GM19023 (cell line): ENCODE results near the gene SLC5A8.

Experiments
- ATAC-seq: cut with Tn5 transposase; IDR thresholded peaks from one replicate; pipeline ENCODE4 v1.9.1; 2021; ENCODE audit warnings: mild to moderate bottlenecking, moderate library complexity; ENCODE audit not compliant: unreplicated experiment

Gene SLC5A8, protein sequence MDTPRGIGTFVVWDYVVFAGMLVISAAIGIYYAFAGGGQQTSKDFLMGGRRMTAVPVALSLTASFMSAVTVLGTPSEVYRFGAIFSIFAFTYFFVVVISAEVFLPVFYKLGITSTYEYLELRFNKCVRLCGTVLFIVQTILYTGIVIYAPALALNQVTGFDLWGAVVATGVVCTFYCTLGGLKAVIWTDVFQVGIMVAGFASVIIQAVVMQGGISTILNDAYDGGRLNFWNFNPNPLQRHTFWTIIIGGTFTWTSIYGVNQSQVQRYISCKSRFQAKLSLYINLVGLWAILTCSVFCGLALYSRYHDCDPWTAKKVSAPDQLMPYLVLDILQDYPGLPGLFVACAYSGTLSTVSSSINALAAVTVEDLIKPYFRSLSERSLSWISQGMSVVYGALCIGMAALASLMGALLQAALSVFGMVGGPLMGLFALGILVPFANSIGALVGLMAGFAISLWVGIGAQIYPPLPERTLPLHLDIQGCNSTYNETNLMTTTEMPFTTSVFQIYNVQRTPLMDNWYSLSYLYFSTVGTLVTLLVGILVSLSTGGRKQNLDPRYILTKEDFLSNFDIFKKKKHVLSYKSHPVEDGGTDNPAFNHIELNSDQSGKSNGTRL

DNA sequence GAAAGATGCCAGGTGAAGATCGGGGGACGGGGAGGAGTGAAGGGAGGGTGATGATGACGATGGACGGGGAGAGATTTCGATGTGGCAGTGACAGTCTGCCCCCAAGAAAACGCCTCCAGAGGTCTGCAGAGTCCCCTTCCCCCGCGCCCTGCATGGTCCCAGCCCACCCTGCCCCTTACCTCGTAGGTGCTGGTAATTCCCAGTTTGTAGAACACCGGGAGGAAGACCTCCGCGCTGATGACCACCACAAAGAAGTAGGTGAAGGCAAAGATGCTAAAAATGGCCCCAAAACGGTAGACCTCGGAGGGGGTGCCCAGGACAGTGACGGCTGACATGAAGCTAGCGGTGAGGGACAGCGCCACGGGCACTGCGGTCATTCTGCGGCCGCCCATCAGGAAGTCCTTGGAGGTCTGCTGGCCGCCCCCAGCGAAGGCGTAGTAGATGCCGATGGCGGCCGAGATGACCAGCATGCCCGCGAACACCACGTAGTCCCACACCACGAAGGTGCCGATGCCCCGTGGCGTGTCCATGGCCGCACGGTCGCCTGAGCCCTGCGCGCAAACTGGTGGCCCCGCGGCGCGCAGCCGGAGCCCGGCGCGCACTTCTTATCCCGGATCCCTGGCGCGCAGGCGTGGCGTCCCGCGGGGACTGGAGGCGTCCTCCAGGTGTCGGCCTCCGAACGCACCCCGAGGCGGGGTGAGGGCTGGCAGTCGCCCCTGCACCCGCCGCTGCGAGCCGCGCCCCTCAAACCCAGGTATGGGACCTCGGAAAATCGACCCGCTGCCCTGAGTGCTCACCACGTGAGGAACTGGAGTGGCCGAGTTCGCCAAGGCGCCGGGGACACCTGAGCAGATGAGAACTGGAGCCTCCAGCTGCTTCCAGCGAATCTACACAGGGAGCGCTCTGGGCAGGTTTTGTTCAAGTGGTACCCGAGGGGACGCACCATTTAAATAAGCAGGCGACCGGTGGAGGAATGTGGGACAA lies at the start of gene SLC5A8:
SLC5A8 (minus strand) TSS at position 920 of the 984 bp plus-strand sequence; CDS start at position 530, 390 bp downstream.
- no peak for ATAC-seq

DNA sequence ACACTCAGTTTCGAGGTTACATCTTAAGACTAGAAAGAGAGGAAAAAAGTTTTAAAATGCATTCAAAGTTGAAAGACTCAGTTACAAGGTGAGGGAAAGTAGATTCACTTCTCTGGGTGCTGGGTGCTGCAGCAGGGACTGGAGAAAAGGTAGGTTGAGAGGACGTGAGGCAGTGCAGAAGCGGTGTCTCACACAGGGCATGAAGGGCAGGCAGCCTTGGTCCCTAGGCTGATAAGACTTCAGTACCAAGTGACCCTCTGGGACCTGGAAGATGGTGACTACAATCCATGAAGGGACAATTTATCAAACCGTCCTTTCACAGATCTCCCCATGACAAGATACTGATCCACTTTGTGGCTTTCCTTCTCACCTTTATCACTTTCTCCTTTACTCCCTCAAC lies 47.3 kb upstream of the SLC5A8 start:
- ATAC-seq: no peak

DNA sequence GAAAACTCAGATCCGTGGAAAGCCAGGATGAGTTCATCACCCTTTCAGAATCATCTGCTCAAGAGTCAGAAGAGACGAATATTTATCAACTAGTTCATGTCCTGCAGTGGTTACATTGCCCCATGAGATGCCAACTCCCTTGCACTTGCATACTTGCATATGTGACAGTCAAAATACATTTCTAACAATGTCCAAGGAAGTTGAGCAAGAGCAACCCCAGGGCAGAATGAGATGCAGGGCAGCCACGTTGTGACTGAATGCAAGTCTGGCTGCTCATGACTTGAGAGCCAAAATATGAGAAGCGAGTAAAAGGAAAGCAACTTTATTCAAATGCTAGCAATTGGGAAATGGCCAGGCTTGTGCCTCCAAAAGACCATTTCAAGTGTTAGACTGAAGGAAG lies 46.2 kb upstream of the SLC5A8 start:
- no peak for ATAC-seq

DNA sequence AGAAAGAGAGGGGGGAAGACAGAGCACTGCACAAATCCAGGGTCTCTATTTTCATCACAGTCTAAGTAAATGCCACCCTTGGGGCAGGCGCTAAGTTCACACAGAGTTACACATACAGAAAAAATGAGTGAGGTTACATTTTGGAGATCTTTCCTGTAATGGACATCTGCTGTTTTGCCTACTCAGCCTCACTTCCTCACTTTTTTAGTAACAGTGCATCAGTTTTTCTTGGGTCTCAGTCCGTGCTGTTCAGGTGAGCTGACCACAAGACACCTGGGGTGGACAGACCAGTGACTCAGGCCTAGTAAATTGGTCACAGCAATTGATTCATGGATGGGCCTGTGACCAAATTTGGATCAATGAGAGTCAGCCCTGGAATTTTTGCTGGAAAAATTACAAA lies 33.6 kb upstream of the SLC5A8 start:
- no peak for ATAC-seq

DNA sequence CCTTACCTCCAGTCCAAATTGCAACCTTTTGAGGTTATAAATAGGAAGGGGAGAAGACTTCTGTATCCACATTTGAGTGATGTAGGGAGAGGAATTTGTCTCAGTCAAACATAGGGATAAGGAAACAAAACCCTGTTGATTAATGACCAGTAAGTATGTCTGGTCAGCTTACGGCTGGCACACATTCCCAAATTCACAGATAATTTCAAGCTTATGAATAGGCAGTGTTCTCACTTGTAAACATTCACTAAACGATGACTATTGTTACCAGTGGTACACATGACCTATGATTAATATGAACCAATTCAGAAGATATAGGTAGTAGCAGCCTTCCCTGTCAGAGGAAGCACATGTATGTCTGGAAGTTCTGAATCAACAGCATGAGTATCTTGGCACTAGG lies 33.0 kb upstream of the SLC5A8 start:
- no peak for ATAC-seq

DNA sequence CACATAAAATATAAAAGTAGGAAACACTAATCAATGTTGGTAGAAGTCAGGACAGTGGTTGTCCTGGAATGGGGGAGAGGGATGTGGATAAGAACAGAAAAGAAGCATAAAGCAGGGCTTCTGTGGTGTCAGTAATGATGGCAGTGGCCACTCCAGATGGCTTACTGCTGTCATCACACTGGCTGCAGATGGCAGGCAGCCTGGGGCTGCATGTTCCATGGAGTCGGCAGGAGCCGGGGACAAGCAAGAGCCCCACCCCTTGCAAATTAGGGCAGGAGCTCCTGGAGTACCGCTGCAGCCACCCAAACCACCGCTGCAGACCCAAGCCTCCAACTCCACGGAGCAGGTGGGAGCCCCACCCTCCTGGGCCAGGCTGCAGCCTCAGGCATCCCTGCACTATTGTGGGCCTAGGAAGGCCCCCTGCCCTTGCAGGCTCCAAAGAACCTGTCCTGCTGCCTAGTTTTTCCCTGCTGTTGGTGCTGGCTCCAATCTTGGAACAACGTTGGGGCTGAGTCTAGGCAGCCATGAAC lies 28.8 kb upstream of the SLC5A8 start:
- ATAC-seq: no peak

DNA sequence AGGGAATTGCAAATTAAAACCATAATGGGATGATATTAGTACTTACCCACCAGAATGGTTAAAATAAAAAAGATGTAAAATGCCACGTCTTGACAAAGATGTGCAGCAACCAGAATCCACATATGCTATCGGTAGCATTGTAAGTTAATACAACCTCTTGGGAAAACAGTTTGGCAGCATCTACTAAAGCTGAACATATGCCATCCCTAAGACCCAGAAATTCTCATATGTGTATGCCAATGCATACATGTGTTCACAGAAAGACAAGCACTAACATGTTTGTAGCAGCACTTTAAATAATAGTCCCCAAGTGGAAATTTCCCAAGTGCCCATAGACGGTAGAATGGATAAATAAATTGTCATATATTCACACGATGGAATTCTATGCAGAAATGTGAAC lies 28.3 kb upstream of the SLC5A8 start:
- ATAC-seq: no peak

DNA sequence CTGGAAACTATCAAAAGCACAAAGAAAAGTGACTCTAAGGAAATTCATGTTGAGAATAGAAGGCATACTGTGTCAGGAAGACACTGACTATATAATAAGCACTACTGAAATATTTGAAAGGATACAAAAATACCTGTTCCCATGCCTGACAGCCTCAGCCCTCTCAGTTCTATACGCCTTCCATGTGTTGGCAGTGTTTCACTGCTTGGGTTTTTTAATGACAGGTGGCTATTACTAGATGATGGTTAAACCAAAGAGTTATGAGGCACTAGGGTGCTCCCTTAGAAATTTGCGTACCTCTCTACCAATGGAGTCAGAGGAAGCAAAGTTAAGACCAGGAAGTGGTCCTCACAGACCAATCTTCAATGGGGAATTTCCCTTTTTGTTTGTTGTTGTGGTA lies 25.6 kb upstream of the SLC5A8 start:
- no peak for ATAC-seq

DNA sequence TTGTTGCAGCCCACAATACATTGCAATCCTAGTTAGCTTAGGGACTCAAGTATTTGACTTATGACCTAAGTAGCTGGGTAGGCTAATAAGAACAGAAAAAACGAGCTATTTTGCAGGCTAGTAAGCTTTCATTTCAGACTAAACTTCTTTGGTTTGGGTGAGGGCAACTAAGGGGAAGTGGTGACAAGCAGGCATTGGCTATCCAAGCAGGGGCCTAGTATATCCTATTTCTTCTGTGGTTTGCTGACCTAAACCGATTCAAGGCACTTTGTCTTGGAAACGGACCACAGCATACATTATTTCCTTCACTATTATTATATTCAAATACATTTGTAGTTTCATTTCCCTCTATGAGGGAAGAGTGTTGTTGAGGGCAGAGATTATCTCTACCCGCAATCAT lies 21.6 kb upstream of the SLC5A8 start:
- no peak for ATAC-seq

DNA sequence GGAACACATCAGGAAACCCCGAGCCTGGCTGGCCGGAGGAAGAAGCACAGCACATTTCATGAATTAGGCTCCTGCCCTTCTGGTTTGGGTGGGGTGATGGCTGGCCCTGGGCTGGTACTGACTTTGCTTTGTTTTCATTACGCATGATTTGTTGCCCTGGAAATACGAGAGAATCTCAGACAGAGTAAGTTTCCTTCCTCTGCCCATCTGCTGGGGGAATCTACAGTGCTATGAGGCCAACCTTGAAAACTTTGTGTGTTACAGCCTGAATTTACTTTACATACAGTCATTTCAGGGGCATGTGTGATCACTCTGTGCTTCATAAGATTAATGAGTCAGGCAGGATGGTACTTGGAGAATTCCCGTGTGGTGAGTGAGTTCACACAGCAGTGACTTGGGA lies 20.5 kb upstream of the SLC5A8 start:
- ATAC-seq: no peak

DNA sequence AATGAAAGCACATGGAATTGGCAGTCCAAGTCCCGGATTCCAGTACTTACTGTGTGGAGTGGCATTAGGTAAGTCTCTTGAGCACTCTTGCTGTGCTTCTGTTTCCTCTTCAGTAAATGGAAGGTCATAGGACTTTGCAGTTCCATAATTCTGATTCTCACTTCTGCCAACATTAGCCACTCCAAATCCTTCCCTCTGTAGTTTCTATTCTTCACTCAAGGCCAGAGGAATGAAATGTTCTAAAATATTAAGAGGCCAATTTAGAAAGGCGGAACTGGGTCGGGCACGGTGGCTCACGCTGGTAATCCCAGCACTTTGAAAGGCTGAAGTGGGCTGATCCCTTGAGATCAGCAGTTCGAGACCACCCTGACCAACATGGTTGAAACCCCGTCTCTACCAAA lies 19.8 kb upstream of the SLC5A8 start:
- no peak for ATAC-seq

DNA sequence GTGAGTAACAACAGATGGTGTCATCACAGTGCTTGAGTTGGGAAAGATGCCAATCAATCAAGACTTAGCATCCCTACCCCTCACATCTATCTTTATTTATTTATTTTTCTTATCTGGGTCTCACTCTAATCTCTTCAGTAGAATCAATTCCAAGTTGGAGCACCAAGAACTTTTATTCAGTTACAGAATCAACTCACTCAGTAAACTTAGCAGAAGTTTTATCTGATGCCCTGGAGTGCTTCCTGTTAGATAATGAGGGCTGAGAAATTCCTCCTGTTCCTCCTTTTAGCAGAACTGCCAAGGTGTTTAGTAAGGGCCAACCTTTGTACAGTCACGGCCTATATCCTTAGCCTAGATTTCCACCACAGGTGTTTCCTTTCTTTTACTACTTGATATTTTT lies 11.3 kb upstream of the SLC5A8 start:
- ATAC-seq: no peak

DNA sequence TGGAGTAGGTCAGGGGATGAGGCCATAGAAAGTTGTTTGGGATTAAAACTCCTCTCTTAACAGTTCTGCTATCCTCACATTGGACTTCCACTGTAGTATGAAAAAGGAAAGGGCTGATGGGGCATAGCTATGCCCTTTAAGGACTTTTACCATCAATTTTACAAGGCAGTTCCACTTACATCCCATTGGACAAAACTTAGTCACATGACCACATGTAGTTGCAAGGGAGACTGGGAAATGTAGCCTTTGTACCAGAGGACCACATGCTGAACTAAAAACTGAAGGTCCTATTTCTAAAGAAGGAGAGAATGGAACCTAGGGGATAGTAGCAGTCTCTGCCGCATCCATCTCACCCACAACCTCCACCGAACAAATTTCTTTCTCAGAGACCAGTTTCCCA lies 6.8 kb upstream of the SLC5A8 start:
- ATAC-seq: no peak

DNA sequence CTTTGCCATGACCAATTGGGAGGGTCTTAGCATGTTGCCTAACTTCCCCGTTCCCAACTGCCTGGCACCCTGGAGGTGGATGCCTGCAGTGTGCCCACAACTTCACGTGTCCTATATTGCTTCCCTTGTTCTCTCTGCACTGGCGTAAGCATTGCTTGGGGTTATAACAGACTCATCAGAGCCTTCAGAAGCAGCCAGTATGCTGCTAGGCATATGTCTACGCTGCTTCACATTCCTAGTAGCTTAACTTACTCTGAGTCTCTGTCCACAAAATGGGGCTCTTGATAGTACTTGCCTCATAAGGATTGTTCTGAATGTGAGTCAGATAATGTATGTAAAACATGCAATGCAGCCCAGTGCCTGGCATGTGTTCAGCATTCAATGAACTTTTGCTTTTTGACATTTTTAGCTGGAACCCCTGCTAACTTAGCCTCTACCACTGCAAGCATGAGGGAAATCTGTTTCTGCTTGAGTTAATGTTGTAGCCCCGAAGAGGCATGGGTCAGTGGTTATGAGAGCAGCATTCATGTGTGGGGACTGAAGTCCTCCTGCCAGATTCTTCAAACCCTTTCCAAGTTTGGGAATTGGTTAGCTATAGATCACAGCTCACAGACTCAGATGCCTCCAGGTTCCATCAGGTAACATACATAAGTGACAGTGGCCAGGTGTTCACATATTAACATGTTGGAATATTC lies 2.8 kb downstream of the SLC5A8 start:
- ATAC-seq: no peak

DNA sequence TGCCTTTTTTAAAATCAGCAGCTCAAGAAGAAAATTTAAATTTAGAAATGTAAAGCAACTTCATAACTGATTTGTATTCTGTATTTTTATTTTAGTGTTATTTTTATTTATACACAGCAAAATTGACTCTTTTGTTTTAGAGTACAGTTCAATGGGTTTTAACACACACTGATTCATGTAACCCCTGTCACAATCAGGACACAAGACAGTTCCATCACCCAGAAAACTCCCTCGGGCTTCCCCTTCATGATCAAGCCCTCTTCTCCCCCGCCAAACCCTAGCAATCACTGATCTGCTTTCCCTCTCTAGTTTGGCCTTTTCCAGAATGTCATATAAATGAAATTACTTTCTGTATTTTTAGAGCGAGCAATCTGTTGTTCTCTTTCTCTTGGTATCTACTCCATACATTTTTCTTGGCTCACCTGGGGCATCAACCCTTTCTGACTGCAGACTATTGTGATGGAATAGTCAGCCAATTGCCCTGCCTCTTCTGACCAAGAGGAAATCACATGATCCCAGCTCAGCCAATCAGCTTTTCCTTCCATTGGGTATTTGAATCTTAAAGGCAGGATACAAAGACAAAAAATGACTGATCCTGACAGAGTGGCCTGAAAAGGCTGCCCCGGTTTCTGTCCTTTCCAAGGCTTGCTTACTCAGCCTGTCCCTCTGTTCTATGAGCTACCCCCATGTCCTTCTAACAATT lies 5.3 kb downstream of the SLC5A8 start:
- no peak for ATAC-seq

DNA sequence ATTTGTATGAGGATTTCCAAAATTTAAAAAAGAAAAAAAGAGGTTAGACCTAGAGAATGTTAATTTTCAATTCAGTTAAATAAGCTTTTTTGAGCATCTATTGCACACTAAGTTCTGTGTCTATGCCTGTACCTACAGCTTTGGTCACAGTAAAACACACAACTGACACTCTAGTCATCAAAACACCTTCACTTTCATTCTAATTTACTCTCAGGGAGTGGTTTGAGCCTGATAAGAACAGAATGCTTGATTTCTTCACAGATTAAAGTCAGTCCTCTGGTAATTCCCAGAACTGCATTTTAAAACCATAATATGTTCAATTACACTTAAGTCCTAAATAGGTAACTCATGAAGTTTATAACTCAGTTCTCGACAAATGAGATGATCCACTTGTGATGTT lies 9.2 kb downstream of the SLC5A8 start:
- no peak for ATAC-seq

DNA sequence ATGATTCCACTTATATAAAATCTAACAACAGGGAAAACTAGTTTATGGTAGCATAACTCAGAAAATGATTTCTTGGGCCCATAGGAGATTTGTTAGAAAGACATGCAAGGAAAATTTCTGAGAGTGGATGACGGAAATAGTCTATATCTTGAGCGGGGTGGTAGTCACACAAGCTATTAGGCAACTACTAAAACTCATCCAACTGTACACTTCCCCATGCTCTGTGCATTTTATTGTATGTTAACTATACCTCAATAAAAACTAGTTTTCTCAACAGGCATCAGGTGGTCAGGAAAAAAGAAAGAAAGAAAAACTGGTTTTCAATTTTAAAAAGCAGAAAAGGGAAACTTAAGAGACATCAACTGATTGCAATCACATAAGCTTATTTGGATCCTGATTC lies 9.9 kb downstream of the SLC5A8 start:
- no peak for ATAC-seq

DNA sequence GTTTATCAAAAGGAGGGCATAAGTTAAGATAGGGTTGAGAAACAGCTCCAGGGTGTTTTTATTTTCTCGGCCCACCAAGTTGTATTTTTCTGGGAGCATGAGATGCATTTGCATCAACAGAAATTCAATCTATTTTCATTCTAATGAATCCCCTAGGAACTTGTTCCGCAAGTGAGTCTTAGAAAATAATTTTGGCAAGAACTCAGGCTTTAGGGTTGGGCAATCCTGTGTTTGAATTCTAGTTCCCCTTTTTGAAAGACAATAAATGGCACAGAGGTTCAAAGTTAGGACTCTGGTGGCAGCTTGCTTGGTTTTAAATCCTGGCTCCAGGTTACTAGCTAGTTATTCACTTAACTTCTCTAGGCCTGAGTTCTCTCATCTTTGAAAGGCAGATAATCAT lies 23.7 kb downstream of the SLC5A8 start:
- ATAC-seq: no peak

DNA sequence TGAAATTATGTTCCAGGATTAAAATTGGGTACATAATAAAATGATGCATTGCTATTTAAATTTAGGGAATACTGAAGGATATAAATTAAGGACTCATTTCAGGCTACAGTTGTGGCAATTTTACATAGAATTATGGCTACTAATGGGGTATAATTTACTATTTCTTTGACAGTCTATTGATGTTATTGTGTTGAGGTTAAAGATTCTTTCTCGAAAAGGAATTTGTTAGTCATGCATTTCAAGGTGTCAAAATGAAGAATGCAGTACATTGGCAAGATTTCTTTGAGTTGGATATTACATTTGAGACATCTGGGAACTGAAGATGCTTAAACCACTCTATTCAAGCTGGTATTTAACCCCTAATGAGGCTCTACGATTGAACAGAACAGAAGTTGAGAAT lies 28.3 kb downstream of the SLC5A8 start:
- ATAC-seq: no peak

DNA sequence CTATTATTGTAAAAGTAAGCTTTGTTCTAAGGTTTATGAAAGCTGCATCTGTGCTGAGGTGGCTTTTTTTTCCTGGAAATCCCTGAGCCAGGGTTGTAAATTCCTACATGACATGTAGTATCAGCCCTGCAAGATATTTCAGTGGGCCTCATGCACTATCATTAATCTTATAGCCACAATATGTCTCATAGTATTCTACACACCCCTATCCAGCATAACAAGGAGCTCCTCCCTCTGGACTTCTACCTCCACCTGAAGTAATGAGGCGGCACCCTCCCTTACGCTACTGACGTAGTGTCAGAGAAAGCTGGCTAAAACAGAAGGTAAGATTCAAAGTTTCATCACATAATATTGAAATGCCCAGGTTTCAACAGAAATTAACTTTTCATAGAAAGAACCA lies 35.5 kb downstream of the SLC5A8 start:
- no peak for ATAC-seq
